Choroid plexus epithelial cell (primary cell): ENCODE measurements around the gene CST9L.

Experiments
- DNase-seq: peaks from one replicate; pipeline ENCODE4 v3.0.0-alpha.2; 2010; ENCODE audit warnings: low read depth
- H3K4me3 ChIP-seq: 2 replicates; pipeline ENCODE4 v1.5.1; 2011; ENCODE audit warnings: low read depth, mild to moderate bottlenecking, control low read depth, low read length, moderate library complexity
- TF ChIP-seq, protein P1 (sequence below): conservative IDR thresholded peaks from 2 replicates; pipeline ENCODE4 v1.5.1; 2011; ENCODE audit warnings: low read depth, mild to moderate bottlenecking, control low read depth, inconsistent platforms, low read length, moderate library complexity

Gene CST9L

DNA sequence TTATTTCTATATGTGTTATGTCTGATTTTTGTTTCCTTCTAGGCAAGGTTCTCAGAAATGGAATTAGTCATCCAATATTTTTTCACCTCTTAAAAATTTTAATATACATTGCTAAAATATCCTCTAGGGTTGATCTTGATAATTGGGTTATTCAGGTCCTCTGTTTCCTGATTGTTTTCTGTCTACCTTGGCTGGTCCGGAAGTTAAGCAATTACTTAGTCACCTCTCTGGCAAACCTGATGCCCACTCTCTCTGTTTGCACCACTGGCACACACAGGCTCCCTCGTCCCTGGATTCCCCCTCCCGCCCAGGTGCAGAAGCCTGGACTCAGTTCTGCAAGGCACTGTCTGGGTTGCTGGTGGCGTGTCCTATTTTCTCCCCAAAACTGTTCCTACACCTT lies 27.7 kb downstream of the CST9L start:
- no peak for DNase-seq
- TF ChIP-seq, protein P1, sequence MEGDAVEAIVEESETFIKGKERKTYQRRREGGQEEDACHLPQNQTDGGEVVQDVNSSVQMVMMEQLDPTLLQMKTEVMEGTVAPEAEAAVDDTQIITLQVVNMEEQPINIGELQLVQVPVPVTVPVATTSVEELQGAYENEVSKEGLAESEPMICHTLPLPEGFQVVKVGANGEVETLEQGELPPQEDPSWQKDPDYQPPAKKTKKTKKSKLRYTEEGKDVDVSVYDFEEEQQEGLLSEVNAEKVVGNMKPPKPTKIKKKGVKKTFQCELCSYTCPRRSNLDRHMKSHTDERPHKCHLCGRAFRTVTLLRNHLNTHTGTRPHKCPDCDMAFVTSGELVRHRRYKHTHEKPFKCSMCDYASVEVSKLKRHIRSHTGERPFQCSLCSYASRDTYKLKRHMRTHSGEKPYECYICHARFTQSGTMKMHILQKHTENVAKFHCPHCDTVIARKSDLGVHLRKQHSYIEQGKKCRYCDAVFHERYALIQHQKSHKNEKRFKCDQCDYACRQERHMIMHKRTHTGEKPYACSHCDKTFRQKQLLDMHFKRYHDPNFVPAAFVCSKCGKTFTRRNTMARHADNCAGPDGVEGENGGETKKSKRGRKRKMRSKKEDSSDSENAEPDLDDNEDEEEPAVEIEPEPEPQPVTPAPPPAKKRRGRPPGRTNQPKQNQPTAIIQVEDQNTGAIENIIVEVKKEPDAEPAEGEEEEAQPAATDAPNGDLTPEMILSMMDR: no peak
- no peak overlapping the region for H3K4me3 ChIP-seq

DNA sequence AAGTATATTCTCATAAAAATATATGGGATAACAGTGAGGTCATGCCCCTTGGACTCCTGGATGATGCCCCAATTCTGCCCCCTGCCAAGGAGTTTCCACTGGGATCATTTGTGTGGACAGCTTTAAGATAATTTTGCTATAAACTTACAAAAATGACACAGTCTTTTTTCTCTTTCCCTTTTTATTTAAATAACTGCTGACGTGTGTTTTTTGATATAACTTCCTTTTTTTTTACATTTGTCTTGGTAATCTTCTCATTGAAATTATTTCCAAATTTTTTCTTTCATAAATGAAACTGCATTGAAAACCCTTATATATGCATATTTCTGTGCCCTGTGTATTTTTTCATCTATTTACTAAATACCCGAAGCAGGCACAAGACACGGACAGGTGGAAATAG lies 31.3 kb downstream of the CST9L start:
- H3K4me3 ChIP-seq: no peak overlapping the region
- DNase-seq: no peak
- TF ChIP-seq, protein P1: no peak

DNA sequence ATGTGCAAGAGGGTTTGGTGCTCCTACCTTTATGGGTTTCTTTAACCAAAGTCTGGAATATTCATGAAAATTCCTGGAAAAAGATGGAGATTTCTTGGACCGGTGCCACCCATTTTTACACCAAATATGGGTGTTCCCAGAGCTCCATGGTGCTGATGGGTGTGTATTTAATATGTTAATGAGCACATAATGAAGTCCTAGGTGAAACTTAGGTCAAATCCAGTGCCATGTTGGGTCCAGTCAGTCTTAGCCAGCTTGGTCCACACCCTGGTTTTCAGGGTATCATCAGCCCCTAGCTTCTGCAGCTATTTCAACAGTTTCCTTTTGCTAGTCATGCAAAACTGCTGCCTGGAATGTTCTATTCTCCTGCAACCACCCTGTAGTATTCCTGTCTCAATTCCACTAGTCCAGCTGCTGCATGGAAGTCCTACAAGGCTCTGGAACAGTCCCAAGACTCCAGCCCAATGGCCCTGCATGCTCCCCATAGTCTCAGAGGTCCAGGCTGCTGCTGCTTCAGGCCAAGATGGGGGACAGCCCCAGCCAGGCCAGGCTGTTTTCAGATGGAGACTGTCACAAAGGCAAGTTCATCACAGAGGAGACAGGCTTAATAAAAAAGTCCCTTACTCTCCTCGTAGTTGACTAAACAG lies 31.8 kb downstream of the CST9L start:
- DNase-seq: no peak
- TF ChIP-seq, protein P1: no peak
- no peak overlapping the region for H3K4me3 ChIP-seq

DNA sequence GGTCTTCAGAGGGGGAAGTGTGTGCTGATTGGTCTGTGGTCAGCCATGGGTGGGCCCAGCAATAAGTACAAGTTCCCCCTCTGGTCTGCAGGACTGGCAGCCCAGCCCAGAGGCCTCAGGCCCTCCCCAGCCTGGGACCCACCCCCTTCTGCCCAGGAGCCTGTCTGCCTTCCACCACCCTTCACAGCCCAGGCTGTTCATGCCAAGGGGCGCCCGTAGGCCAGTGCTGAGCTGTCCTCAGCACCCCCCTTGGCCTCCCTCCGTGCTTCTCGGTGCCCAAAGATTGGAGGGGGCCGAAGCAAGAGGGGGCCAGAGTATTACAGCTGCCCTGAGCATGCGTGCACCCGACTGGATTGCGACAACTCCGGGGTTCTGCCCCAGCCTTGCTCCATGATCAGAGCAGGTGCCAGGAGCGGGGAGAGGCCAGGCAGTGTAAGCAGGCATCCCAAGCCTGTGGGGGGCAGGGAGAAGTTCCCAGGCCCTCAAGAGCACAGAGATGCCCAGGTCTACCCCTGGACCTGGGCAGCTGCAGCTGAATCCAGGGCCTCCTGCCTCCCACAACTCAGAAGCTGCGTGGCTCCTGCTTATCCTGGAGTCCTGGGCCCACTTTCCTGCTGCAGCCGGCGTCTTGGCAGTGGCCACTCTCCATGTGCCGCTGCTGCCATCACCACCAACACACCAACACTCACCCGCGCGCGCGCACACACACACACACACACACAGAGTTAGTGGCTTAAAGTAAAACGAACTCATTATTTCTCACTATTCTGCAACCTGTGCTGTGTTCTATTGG lies 33.3 kb downstream of the CST9L start:
- H3K4me3 ChIP-seq: no peak overlapping the region
- DNase-seq: no peak
- TF ChIP-seq, protein P1: no peak

DNA sequence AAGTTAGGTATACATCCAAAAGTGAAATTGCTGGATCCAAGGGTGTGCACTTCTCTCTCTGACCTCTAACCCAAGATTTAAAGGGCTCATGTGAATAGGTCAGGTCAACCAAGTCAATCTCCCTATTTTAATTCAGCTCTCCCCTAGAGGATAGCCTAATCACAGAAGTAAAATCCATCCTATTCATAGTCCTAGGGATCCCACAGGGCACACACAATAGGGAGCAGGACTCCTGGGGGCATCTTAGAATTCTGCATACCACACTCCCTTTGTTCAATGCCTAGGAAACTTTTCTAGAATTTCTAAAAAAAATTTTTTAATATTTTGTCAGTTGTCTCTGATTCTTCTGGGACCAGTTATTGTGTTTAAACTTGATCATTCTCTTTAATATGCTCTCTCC lies 35.1 kb downstream of the CST9L start:
- no peak overlapping the region for H3K4me3 ChIP-seq
- TF ChIP-seq, protein P1: no peak
- no peak for DNase-seq

DNA sequence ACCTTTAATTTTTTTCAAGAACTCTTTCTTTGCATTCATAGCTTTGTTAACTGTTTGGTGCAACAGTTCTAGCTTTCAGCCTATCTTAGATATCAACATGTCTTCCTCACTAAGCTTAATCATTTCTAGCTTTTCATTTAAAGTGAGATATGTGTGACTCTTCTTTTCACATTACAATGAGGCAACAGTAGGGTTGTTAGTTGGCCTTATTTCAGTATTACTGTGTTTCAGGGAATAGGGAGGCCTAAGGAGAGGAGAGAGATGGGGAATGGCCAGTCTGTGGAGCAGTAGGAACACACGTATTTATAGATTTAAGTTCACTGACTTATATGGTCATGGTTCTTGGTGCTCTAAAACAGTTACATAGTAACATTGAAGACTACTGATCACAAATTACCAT lies 35.8 kb downstream of the CST9L start:
- DNase-seq: no peak
- no peak overlapping the region for H3K4me3 ChIP-seq
- TF ChIP-seq, protein P1: no peak
